H1 (cell line): ENCODE results near the gene DENND2D. TPM values are rescaled to one million over a fixed set of nuclear protein-coding genes. Genes with fewer than 3 reads are reported as not detected.

Experiments used
- SAP30 ChIP-seq: fragments of 300-600 bp; sonication (generic); IDR thresholded peaks from 2 replicates; pipeline ENCODE4 v1.7.1; 2012; ENCODE audit warnings: low read length, moderate library complexity, mild to moderate bottlenecking, inconsistent platforms; ENCODE audit not compliant: insufficient read depth, insufficient replicate concordance
- SUZ12 ChIP-seq: fragments of 200-600 bp; sonication (generic); IDR thresholded peaks from 2 replicates; pipeline ENCODE4 v1.6.1; 2012; ENCODE audit warnings: mild to moderate bottlenecking, inconsistent platforms, low read length, moderate library complexity, mixed read lengths
- TEAD4 ChIP-seq: IDR thresholded peaks from 2 replicates; pipeline ENCODE4 v1.6.1; 2012; ENCODE audit warnings: low read depth, low read length, inconsistent platforms, mixed read lengths
- ZNF274 ChIP-seq: IDR thresholded peaks from 2 replicates; pipeline ENCODE4 v1.7.0; 2012; ENCODE audit warnings: low read length, borderline replicate concordance; ENCODE audit errors: extremely low read depth
- polyA plus RNA-seq, 7 experiments: library from polyadenylated mRNA; depleted of rRNA in 3 of 7; stranded (reverse) in 5 of 7; unstranded in 2 of 7; fragments of >200 nt in 5 of 7; fragments of 200-250 nt in 2 of 7; gene quantifications; 1 replicate in 5 of 7; 2 replicates in 1 of 7; 4 replicates in 1 of 7; pipeline versions ENCODE4 v1.2.1 to v1.2.3, GENCODE V29; 2011 to 2013; ENCODE audit warnings: missing spikeins in 2 of 7, mixed read lengths in 2 of 7
- total RNA-seq: library from RNA; stranded (reverse); fragmentation: NEBNext Ultra II Directional; extraction: Animal tissue kit (Norgen Biotek cat#: 25700); gene quantifications from 2 replicates; pipeline ENCODE4 v1.2.1, GENCODE V29; 2021
- TF ChIP-seq, protein P1 (sequence below): IDR thresholded peaks from 2 replicates; pipeline ENCODE4 v1.6.1; 2012; ENCODE audit warnings: inconsistent platforms

DENND2D gene
- total and polyA plus RNA-seq, 2 of the 8 experiments (the other 6 are each of a cell fraction or from before 2014, with no cell fraction given) = 0.58 to 1.6 TPM

DNA sequence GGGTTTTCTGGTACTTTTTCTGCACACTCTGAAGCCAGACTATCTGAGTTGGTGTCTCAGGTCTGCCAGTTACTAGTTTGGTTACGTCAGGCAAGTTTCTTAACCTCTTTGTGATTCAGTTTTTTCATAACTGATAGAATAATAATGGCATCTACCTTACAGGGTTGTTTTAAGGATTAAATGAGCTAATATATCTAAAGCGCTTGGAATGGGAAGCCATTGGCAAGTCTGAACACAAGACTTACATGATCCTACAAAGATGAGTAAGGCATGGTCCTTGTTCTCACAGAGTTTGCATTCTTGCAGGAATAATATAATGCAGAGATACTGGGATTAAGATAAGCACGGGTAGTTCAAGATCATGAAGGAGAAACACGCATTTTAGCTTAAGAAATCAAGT lies 9.2 kb upstream of the DENND2D start (continued):
- no peak for TF ChIP-seq TEAD4
- TF ChIP-seq, protein P1, sequence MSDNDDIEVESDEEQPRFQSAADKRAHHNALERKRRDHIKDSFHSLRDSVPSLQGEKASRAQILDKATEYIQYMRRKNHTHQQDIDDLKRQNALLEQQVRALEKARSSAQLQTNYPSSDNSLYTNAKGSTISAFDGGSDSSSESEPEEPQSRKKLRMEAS = no peak
- no peak for TF ChIP-seq ZNF274
- TF ChIP-seq SUZ12 = no peak
- TF ChIP-seq SAP30 = no peak
